Suppressor macrophage treated with lipopolysaccharide for 4 hours (primary cell): ENCODE measurements around the gene SWSAP1.

Source experiments
- DNase-seq: peaks from one replicate; pipeline ENCODE4 v3.0.0-alpha.2; 2020

SWSAP1 gene

GRCh38 chr19:11355160-11356073 is 19.0 kb upstream of the SWSAP1 start, which contains the start of gene PLPPR2:
Gene PLPPR2, plus strand, starts transcription at chr19:11355432. Its CDS starts 2,242 bp downstream, at chr19:11357674.
- peak; percentile 95 for DNase-seq

- DNase-seq: no peak
These were observed 18.4 kb upstream of the SWSAP1 start for GRCh38 chr19:11356074-11356397.

GRCh38 chr19:11356676-11357550 is 17.6 kb upstream of the SWSAP1 start:
- DNase-seq: no peak

GRCh38 chr19:11359421-11359820 is 15.0 kb upstream of the SWSAP1 start:
- DNase-seq: no peak

GRCh38 chr19:11361037-11361770 is 13.3 kb upstream of the SWSAP1 start:
- no peak for DNase-seq

GRCh38 chr19:11361771-11362731 is 12.4 kb upstream of the SWSAP1 start:
- DNase-seq: no peak

GRCh38 chr19:11363881-11364280 is 10.6 kb upstream of the SWSAP1 start:
- no peak for DNase-seq

- DNase-seq: no peak
These were observed 10.1 kb upstream of the SWSAP1 start for GRCh38 chr19:11364296-11364904.

- no peak for DNase-seq
These were observed 9.5 kb upstream of the SWSAP1 start for GRCh38 chr19:11364935-11365334.

- no peak for DNase-seq
These were observed 8.8 kb upstream of the SWSAP1 start for GRCh38 chr19:11365557-11366117.

- DNase-seq: no peak
These were observed 6.9 kb upstream of the SWSAP1 start for GRCh38 chr19:11367528-11367927.

GRCh38 chr19:11370744-11371143 is 3.7 kb upstream of the SWSAP1 start:
- no peak for DNase-seq

GRCh38 chr19:11373166-11373884 is 1.1 kb upstream of the SWSAP1 start:
- DNase-seq: no peak

- DNase-seq: no peak
These were observed 507 bp upstream of the SWSAP1 start for GRCh38 chr19:11373885-11374432.

- no peak for DNase-seq
These were observed 880 bp downstream of the SWSAP1 start for GRCh38 chr19:11375143-11375948.

GRCh38 chr19:11377237-11377636 is 2.8 kb downstream of the SWSAP1 start:
- DNase-seq: peak; percentile 56

- DNase-seq: no peak
These were observed 3.3 kb downstream of the SWSAP1 start for GRCh38 chr19:11377756-11378155.

GRCh38 chr19:11378319-11379189 is 4.1 kb downstream of the SWSAP1 start:
- no peak for DNase-seq
